CD4-positive, alpha-beta T cell (primary cell): ENCODE results near the gene HOXC11. TPM values are rescaled to one million over a fixed set of nuclear protein-coding genes. Genes with fewer than 3 reads are reported as not detected.

Experiments
- ATAC-seq: fragments of 200-7000 bp; cut with Tn5 transposase; one replicate; pipeline ENCODE4 v1.10.0; 2022; ENCODE audit warnings: mild to moderate bottlenecking; ENCODE audit not compliant: poor library complexity
- CTCF ChIA-PET: fragments of 350-600 bp; sonication (Branson Sonifier 250); formaldehyde crosslinking; loops from one replicate; lab custom pipeline; 2021; ENCODE audit warnings: antibody characterized with exemption, inconsistent platforms; lab: Charles Lee
- POLR2A ChIA-PET: fragments of 350-600 bp; sonication (Branson Sonifier 250); formaldehyde crosslinking; loops from one replicate; lab custom pipeline; 2021; ENCODE audit warnings: antibody characterized with exemption, inconsistent platforms; lab: Charles Lee
- DNase-seq, 14 experiments: peaks; one replicate each; pipeline ENCODE4 v3.0.0-alpha.2; 2013 to 2020; ENCODE audit warnings: mixed read lengths in 2 of 14
- H3K27ac ChIP-seq, 2 donors: one replicate each; pipeline versions ENCODE4 v1.5.1 to v1.7.0; 2013; ENCODE audit warnings: low read length in 2 of 2, low read depth in 1 of 2, mild to moderate bottlenecking in 1 of 2
- H3K27me3 ChIP-seq, 2 experiments: 1 replicate in 1 of 2; 2 replicates in 1 of 2; pipeline versions ENCODE4 v1.6.1 to v1.7.0; 2013; ENCODE audit warnings: low read length in 2 of 2, control low read depth in 1 of 2, mild to moderate bottlenecking in 1 of 2, moderate library complexity in 1 of 2; ENCODE audit not compliant: insufficient read depth in 2 of 2, control insufficient read depth in 1 of 2
- H3K36me3 ChIP-seq: one replicate; pipeline ENCODE4 v1.6.1; 2013; ENCODE audit warnings: low read length, control low read depth; ENCODE audit not compliant: insufficient read depth
- H3K4me1 ChIP-seq: one replicate; pipeline ENCODE4 v1.6.1; 2013; ENCODE audit warnings: low read length, control low read depth; ENCODE audit not compliant: insufficient read depth
- H3K4me3 ChIP-seq: one replicate; pipeline ENCODE4 v1.5.1; 2013; ENCODE audit warnings: mild to moderate bottlenecking, low read length, moderate library complexity
- H3K9me3 ChIP-seq, 2 experiments: 1 replicate in 1 of 2; 2 replicates in 1 of 2; pipeline versions ENCODE4 v1.6.1 to v1.7.0; 2013; ENCODE audit warnings: low read length in 2 of 2, mild to moderate bottlenecking in 2 of 2, control low read depth in 1 of 2, moderate library complexity in 1 of 2; ENCODE audit not compliant: control insufficient read depth in 1 of 2, insufficient read depth in 1 of 2
- H3K27ac Mint-ChIP-seq: one replicate; pipeline ENCODE4 v1.8.0; 2020; ENCODE audit warnings: mixed read lengths
- H3K27me3 Mint-ChIP-seq: one replicate; pipeline ENCODE4 v1.8.0; 2021; ENCODE audit warnings: mixed read lengths
- H3K36me3 Mint-ChIP-seq: one replicate; pipeline ENCODE4 v1.8.0; 2021; ENCODE audit warnings: low read depth, mixed read lengths
- H3K4me1 Mint-ChIP-seq: one replicate; pipeline ENCODE4 v1.8.0; 2021; ENCODE audit warnings: low read depth, mixed read lengths
- H3K4me3 Mint-ChIP-seq: one replicate; pipeline ENCODE4 v1.8.0; 2020; ENCODE audit warnings: mild to moderate bottlenecking, mixed read lengths
- H3K9me3 Mint-ChIP-seq: one replicate; pipeline ENCODE4 v1.8.0; 2020; ENCODE audit warnings: mixed read lengths
- CTCF ChIP-seq: fragments of 200-600 bp; IDR thresholded peaks from one replicate; pipeline ENCODE4 v1.8.0; 2022; ENCODE audit warnings: antibody characterized with exemption, mild to moderate bottlenecking
- intact Hi-C, 2 experiments: fragments of 100-400 bp; cut with DNase I in 1 of 2; cut with micrococcal nuclease in 1 of 2; formaldehyde crosslinking; loops; one replicate each; pipeline versions ENCODE4 v1.15.1 to v1.9.0; 2023 to 2025; cut with DNase I, micrococcal nuclease
- total RNA-seq, 174 experiments: library from RNA in 2 of 174; stranded (reverse) in 2 of 174; gene quantifications; one replicate each; pipeline ENCODE4 v1.2.3 and lab custom pipeline; 2021 to 2026

Gene HOXC11
- total RNA-seq, 2 experiments from 2014 or later, result not detected

- Histone ChIP-seq H3K27me3 (peaks cover 82 to 98% of the 10 kb centered on the region in 2 experiments), H3K27ac (no peak overlapping the region), H3K36me3 (no peaks in the 10 kb centered on the region), H3K9me3 (peaks cover 0 to 44% of the 10 kb centered on the region in 2 experiments), H3K4me1 (peaks cover 39% of the 10 kb centered on the region), H3K4me3 (no peak overlapping the region)
- intact Hi-C loops, result no loop called here
- no peak for TF ChIP-seq CTCF
- peaks cover 97% of the 10 kb centered on the region for H3K27me3 Mint-ChIP-seq
- H3K27ac Mint-ChIP-seq, result no peak overlapping the region
- ChIA-PET POLR2A (interaction anchor here (1.2 kb wide), 1 partner anchor 10 kb away, joined by 5 read pairs; no protein-coding TSS in a partner anchor), CTCF (no interaction called here)
- no peaks in the 10 kb centered on the region for H3K9me3 Mint-ChIP-seq
- ATAC-seq (no peak), DNase-seq (no peak)
- H3K4me3 Mint-ChIP-seq, result peak overlapping the region; percentile 26
- peaks cover 34% of the 10 kb centered on the region for H3K4me1 Mint-ChIP-seq
- peaks cover 5% of the 10 kb centered on the region for H3K36me3 Mint-ChIP-seq
Measured at GRCh38 chr12:53976172-53976822, 3.4 kb downstream of the HOXC11 start.

- peaks cover 4% of the 10 kb centered on the region for H3K36me3 Mint-ChIP-seq
- no peak overlapping the region for H3K27ac ChIP-seq
- no peaks in the 10 kb centered on the region for H3K36me3 ChIP-seq
- no peak overlapping the region for H3K4me3 ChIP-seq
- TF ChIP-seq CTCF, result no peak
- ChIA-PET CTCF (interaction anchor here (1.4 kb wide), 1 partner anchor 28 kb away, joined by 3 read pairs; no protein-coding TSS in a partner anchor), POLR2A (no interaction called here)
- H3K9me3 ChIP-seq, result peaks cover 0 to 49% of the 10 kb centered on the region in 2 experiments
- intact Hi-C loops, result no loop called here
- no peaks in the 10 kb centered on the region for H3K9me3 Mint-ChIP-seq
- DNase-seq, result no peak
- ATAC-seq, result no peak
- peaks cover 81 to 98% of the 10 kb centered on the region in 2 experiments for H3K27me3 ChIP-seq
- H3K27ac Mint-ChIP-seq, result no peak overlapping the region
- peaks cover 34% of the 10 kb centered on the region for H3K4me1 Mint-ChIP-seq
- peaks cover 97% of the 10 kb centered on the region for H3K27me3 Mint-ChIP-seq
- peak overlapping the region; percentile 26 for H3K4me3 Mint-ChIP-seq
- peaks cover 39% of the 10 kb centered on the region for H3K4me1 ChIP-seq
Measured at GRCh38 chr12:53976823-53977595, 4.1 kb downstream of the HOXC11 start.

GRCh38 chr12:53977596-53978445 lies 4.9 kb downstream of the HOXC11 start:
- H3K27me3 Mint-ChIP-seq, result peaks cover 97% of the 10 kb centered on the region
- no peak overlapping the region for H3K27ac Mint-ChIP-seq
- ChIA-PET POLR2A (no interaction called here), CTCF (interaction anchor here (1.4 kb wide), 1 partner anchor 28 kb away, joined by 3 read pairs; no protein-coding TSS in a partner anchor)
- no peaks in the 10 kb centered on the region for H3K36me3 Mint-ChIP-seq
- no peak overlapping the region for H3K4me3 ChIP-seq
- no peak for ATAC-seq
- intact Hi-C loops, result no loop called here
- no peak for TF ChIP-seq CTCF
- peaks cover 0 to 51% of the 10 kb centered on the region in 2 experiments for H3K9me3 ChIP-seq
- H3K4me1 ChIP-seq, result peaks cover 39% of the 10 kb centered on the region
- H3K4me1 Mint-ChIP-seq, result peaks cover 32% of the 10 kb centered on the region
- H3K36me3 ChIP-seq, result no peaks in the 10 kb centered on the region
- DNase-seq, result no peak
- H3K27me3 ChIP-seq, result peaks cover 81 to 98% of the 10 kb centered on the region in 2 experiments
- H3K27ac ChIP-seq, result no peak overlapping the region
- H3K9me3 Mint-ChIP-seq, result no peaks in the 10 kb centered on the region
- no peak overlapping the region for H3K4me3 Mint-ChIP-seq
